Left forelimb (tissue), 1 donor: ENCODE data around the gene RRP9.
"Not testable (repeated sequence)": the region's sequence is repeated elsewhere in the genome, so short reads cannot be mapped to it uniquely, and the experiment has no call there.

Experiments used
- DNase-seq: peaks from one replicate; pipeline ENCODE4 v3.0.0-alpha.2; 2018; ENCODE audit warnings: low spot score

RRP9 gene

DNA sequence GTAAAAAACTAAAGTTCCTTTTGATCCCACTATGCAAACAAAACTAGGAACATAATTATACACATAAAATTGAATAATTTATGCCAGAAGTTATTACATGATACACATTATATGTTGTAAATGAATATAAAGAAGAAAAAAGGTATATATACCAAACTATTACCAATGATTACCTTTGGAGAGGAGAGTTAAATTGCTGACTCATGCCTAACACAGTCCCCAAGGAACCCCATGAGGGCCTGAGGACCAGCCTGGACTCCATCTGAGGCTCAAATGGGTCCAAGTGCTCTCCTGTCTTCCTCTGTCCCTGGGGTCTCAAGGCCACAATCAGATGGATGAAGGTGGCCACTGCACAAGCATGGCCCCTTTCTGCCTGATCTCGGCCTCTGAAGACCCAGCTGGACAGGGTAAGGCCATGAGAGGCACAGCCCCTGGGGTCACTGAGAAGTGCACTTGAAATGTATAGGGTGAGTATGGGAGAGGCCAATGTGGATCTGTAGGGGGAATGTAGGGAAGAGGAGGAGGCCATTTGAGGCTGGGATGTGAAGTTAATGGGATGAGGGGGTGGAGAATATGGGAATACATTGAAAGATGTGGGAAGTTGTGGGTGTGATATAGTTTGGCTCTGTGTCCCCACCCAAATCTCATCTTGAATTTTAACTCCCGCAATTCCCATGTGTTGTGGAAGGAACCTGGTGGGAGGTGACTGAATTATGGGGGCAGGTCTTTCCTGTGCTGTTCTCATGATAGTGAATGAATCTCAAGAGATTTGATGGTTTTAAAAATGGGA is 37.5 kb downstream of the RRP9 start:
- DNase-seq: no peak

DNA sequence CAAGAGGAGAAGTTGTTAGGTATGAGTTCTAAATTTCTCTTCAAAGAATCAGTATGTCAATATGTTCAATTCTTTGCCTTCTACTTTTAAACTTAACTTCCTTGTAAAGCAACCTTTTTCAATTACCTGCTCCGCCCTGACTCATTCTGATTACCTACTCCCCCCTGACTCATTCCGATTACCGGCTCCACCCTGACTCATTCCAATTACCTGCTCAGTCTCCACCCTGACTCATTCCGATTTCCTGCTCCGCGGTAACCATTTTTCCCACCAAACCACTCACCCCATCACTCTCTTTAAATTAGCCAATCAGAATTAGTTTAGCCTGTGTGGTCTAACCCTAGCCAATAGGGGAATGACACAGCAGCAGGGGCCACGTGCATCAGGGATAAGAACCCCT is 39.3 kb downstream of the RRP9 start:
- DNase-seq: not testable (repeated sequence)

DNA sequence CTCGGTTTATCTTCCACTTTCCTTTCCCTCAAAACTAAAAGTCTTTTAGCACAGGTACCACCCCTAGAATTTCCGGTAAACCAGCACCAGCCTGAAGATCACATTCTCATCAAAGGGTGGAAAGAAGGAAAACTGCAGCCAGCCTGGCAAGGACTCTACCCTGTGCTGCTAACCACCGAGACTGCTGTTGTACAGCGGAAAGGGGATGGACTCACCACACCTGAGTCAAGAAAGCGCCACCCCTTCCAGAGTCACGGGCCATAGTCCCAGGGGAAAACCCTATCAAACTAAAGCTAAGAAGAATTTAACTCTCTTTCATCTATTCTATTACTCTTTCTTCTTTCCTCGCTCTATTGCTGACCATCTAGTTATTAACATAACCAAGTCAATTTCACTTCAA is 41.7 kb downstream of the RRP9 start:
- DNase-seq: not testable (repeated sequence)

DNA sequence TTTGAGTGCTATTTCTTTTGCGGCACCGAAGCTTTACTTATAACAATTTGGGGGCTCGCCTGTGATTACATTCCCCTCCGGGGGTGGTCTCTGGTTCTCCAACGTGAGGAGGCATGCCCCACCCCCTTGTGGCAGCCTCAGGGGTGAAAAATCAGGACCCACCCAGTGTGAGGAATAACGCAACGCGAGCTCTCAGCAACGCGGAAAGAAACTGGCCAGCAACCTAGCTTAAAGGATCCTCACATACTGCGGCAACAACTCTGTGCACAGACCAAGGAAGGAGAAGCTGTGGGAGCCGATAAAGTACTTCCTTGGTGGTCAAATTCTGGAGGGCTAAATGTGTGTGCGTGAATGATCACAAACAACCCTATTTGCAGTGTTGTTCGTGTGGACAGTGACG is 44.3 kb downstream of the RRP9 start:
- no peak for DNase-seq

DNA sequence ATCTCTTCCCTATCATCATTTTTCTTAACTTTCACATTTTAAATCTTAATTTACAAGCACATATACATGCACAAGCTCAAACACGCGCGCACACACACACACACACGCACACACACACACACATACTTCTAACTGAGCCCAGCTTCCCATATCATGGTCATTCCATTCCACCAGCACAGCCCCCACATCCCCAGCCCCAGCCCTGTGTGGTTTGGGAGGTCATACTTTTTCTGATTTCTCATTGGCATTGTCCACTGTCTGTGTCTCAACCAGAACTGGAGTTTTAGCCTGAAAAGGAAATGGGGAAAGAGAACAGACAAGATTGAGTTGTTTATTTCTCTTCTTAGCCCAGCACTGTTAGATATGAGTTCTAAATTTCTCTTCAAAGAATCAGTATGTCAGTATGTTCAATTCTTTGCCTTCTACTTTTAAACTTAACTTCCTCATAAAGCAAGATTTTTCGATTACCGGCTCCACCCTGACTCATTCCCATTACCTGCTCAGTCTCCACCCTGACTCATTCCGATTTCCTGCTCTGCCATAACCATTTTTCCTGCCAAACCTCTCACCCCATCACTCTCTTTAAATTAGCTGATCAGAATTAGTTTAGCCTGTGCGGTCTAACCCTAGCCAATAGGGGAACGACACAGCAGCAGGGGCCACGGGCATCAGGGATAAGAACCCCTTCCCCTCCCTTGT is 44.9 kb downstream of the RRP9 start:
- DNase-seq: no peak

DNA sequence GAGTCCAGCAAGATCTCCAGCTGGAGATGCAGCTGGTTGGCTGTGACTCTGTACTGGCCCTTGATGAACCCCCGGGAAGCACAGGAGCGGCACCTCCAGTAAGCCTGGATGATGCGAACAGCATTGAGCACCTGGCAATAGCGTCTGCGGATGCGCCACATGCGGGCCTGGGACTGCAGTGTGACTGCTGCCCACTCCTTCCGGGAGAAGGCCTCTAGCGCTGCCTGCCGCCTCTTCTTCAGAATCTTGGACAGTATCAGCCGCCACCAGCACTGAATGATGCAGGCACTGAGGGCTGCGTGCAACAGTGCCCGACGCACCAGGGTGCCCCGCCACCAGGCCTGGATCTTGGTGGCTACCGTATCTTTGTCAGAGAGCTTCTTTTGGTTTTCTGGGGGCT is 46.8 kb downstream of the RRP9 start:
- DNase-seq: no peak

DNA sequence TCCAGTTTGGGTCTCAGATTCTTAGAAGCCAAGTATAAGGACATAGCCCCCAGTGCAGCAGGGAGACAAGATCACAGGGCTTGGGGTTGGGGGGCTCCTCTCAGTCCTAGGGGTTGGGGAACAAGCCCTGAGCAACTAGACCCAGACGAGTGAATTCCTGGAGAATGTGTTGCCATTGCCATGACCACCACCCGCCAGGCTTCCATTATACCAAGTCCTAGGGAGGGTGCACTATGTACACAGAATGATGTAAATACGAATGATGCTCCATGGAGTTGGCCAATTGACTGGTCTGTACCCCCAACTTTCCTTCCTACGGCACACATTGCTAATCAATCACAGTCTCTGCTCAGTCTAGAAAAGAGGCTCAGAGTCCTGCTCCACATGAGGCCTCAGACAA is 47.3 kb downstream of the RRP9 start:
- no peak for DNase-seq

DNA sequence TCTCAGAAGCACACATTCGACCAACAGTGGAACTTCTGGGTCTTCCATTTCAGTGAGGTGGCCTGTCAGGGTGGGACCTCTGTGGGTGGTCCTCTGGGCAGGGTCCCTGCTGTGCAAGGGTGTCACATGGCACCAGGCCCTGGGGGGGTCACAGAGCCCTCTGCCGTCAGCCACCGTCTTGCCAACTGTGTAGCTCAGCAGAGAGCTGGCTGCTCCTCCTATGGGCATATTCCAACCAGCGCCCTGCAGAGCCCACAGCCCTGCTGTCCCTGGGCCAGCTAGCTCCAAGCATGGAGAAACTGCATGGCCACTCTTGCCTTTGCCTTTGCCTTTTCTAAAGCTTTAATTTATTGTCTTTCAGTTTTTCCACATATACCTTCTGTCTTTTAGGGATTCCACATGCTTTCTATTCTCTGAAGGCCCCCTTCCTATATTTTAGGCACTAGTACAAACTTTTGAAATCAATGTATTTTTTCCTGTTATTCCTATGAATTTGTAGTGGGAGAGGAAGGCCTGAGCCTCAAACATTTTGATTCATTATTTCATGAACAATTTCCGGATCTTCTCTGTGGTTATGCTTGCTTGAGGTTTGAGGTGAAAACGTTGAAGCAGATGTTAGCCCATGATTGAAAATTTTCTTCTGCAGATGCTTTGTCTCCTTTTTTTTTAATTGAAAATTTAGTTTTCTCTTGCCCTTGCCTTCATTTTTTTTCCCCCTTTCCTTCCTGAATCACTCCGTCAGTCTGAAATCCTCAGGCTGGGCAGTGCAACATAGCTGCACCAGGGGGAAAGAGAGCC is 50.3 kb downstream of the RRP9 start:
- DNase-seq: no peak

DNA sequence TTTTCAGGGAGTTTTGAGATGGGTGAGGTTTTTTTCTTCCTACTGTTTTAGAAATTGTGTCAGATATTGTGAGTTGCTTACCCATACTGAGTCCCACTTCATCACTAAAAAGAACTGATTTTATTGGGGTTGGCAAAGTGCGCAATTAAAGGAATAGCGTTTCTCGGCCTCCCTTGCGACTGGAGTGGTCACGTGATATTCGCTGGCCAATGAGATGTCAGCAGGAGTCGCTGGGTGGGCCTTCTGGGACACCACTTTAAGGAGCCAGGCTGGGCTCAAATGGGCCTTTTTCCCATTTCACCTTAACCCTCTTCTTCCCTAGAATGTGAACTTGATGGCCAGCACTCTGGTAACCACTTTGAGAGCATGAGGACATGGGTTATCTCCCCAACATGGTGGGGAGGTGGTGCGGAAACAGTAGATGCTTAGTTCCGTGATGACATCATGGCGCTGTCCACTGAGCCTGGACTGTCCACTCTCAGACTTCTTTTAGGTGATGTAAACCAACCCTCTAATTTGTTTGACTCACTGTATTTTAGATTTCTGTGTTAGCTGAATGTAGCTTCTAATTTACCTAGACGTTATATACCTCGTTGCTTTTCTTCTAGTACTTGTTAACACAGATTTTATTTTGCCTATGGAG is 53.1 kb downstream of the RRP9 start:
- DNase-seq: no peak

DNA sequence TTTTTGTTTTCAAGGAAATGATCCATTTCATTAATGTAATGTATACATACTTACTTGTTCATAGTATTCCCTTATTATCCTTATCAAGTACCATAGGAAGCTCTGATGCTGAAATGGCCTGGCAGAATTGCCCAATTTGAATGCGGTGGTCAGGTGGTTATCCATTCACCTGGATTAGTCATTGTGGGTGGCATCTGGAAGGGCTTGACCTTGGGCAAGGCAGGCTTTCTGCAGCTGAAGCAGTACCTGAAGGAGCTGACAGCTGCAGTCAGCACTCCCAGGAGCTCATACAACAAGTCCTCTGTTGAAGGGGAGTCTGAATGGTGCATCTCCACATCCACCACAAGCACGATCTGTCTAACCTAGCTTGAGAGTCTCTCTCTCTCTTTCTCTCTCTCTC is 54.1 kb downstream of the RRP9 start:
- no peak for DNase-seq

DNA sequence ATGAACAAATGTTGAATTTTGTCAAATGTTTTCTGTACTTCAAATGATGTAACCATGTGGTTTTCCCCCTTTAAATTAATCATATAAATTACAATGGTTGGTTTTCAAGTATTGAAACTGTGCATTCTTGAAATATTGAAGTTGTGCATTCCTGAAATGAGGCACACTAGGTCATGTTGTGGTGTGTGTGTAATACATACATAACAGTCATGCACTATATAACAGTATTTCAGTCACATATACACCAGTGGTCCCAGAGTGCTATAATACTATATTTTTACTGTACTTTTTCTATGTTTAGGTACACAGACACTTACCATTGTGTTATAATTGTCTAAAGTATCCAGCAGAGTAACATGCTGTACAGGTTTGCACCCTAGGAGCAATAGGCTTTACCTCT is 55.3 kb downstream of the RRP9 start:
- DNase-seq: no peak
